Inflammatory macrophage treated with lipopolysaccharide for 4 hours (primary cell): ENCODE measurements around the gene MCC.
"Not testable (repeated sequence)": the region's sequence is repeated elsewhere in the genome, so short reads cannot be mapped to it uniquely, and the experiment has no call there.

Experiments
- DNase-seq: peaks from one replicate; pipeline ENCODE4 v3.0.0-alpha.2; 2020

Gene MCC

DNA sequence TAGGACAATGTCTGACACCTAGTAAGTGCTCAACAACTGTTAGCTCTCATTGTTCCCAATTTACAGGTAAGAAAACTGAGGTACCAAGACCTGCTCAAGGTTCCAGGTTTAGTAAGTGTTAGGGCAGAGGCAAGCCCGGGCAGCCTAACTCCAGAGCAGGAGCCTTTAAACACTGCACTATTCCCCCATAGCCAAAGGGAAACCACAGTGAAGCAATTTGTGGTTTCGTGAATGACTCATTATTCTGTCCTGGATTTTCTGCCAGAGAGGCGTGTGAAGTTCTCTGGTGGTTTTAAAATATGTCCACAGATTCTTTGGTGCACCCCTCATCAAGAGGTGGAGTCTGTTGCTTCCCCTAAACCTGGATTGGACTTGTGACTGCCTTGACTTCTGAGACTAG, 1.0 kb upstream of the MCC start:
- DNase-seq = peak; percentile 78

DNA sequence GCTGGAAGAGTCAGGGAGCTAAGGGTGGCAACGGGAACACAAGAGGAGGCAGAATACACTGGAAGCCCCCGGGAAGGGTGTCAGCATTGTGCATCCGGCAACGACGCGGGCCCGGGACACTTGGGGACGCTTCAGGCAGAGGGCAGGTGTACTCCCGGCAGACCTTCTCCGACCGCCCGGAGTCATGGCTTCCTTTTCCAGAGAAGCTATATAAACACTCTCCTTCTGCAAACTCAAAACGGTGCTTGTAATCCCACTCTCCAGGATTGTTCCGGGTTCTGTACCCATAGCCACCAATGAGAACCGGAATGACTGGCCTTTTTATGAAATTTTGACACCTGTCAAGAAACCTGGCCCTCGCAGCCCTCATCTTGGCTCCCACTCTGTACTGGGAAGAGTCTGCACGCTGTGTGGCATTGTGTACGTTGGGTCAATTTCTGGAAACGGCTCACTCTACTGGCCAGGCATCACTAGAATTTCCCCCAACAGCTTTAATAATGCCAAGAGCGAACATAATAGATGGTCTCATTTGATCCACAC, 462 bp upstream of the MCC start:
- no peak for DNase-seq

DNA sequence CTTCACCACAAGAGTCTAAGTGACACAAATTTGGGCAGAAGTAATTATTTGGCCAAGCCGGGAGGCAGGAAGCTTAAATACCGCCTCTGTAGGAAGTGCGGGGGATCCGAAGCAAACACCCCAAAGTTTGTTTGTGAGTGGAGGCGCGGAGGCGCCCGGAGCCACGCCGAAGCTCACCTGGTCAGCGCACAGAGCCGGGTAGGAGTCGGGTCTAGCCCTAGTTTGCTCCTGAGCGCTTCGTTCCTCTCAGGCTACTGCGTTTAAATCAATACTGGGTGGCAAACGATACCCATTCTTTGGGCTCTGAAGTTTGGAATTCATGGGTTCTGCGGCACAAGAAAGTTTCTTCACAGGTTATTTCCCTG, 855 bp downstream of the MCC start:
- DNase-seq = no peak

DNA sequence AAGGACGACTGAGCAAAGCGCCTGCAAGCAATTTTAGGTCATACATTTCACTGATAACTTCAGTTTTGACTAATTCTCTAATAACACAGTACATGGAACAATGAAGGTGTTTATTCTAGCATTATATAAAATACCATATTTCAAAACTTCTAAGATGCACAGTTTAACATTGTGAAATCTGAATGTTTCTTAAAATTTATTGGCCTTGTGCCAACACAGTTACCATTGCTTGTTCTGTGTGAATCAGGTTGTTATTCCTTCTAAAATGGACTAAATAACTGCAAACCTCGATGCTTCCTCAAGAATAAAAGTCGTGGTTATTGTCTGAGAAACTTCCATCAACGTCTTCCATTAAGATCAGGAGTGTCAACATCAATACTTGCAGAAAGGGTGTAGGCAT, 8.0 kb downstream of the MCC start:
- no peak for DNase-seq

DNA sequence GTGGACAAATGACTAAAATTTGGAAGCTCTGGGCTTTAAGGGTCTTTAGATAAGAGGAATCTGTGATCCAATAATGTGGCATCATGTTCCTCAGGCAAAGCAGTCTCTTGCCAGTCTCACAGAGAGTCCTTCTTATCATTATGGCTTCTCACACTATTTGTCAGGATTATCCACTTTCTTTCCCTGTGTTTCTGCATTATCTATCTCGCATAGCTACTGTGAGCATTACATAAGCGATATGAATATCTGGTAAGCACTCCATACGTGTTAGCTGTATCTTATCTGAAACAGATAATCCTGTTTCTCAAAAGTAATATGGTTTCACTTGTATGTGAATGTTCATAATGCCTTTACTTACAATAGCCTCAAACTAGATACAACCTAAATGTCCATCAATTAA, 9.6 kb downstream of the MCC start:
- DNase-seq = no peak

DNA sequence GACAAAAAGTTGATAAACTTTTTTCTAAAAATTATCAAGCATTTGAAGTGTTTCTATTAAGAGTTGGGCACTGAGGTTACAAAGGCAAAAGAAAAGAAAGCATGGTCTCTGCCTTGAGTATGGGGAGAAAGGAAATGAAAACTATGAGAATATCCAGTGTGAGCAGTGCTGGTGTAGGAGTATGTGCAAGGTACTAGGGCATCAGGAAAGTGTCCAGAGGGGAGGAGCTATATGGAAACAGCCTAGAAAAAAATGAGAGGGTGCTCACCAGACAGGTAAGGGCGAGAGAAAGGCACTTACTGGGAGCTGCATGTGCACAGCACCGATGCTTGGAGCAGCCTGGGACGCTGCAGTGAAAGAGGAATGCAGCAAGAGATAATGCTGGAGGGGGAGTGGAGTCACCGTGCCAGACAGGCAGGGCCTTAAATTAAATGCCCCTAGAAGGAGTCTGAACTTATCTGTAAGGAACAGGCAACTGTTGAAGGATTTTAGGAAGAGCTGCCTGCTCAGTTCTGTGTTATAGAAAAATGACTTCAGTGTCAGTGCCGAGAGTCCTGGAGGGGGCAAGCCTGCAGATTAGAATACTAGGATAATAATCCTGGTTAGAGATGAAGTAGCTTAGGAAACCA, 14.0 kb downstream of the MCC start:
- no peak for DNase-seq

DNA sequence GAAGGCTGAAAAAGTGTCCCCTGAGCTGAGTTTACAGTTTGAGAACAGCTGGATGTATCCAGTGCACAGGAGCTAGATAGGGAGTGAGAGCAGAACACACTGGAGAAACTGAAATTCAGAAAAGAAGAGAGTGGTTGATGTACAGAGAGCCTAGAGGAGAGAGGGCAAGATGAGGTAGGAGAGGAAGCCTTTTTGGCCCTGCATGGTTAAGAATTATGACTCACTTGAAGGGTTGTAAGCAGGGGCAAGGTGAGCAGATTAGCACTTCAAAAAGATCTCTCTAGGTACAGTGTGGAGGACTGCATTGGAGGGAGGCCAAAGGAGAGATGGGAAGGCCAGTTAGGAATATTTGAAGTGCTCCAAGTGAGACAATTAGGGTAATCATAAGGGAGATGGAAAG, 25.2 kb downstream of the MCC start:
- no peak for DNase-seq

DNA sequence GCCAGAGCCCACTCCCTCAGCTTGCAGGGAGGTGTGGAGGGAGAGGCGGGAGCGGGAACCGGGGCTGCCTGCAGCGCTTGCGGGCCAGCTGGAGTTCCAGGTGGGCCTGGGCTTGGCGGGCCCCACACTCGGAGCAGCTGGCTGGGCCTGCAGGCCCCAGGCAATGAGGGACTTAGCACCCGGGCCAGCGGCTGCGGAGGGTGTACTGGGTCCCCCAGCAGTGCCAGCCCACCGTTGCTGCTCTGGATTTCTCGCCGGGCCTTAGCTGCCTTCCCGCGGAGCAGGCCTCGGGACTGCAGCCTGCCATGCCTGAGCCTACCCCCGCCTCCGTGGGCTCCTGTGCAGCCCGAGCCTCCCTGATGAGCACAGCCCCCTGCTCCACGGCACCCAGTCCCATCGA, 31.1 kb downstream of the MCC start:
- DNase-seq = not testable (repeated sequence)

DNA sequence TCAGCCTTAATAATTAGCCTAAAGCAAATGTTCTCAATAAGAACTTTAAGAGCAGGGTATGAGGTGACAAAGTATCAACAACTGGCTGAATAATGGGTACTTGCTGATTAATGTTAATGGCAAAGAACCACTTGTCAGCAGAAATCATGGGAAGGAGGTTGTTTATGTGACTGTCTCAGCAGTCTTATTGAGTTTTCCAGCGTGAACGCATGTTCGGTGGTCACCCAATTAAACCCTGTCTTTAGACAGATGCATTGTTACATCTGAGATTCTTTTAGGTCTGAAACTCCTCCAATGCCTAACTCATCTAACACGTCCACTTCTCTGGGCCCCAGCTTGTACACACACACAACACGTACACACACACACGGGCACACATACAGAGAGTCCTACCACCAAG, 35.3 kb downstream of the MCC start:
- no peak for DNase-seq

DNA sequence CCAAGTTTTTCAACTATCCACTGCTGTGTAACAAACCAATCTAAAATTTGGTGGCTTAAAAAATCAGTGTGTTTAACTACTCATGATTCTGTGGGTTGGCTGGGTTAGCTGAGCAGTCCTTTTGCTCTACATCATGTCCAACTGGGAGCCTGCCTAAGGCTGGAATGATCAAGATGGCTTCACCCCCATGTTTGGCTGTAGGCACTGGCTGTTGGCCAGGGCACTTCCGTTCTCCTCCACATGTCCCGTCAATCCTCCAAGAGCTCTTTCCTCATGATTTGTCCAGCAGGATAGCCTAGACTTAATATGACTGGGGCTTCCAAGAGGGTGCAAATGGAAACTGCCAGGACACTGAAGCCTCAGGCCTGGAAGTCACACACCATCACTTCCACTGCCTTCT, 36.5 kb downstream of the MCC start:
- no peak for DNase-seq

DNA sequence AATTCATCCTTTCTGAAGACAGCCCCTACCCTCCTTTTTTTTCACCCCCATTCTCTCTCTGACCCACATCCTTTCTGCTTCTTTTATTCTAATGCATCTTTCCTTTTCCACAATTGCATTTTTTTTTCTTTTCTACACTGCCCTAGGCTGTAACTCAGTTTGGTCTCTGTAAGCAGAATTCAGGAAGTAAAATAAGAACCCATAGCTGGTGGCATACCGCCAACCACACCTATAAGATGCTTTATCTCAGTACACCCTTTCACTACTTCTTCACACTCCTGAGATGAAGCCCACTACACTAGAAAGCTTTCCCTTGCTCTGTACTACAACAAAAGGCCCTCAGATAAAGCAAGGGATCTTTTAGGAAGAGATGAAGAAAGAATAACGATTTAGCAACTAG, 37.3 kb downstream of the MCC start:
- no peak for DNase-seq

DNA sequence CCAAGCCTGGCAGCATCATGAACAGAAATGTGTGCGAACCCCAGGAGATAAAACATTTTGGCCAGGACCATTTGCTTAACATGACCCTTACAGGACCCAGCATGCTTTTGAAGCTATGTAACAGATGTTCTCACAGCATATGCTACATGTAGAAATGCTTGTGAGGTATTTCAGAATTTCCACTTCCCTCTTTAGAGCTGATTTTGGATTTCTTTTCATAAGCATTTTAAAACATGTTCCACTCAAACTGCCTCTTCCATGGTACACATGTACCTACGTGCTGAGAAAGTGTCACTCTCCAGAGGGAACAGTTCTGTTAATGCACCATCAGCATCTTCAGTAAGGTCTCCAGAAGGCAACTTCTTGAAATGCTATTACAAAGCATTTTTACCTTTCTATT, 37.8 kb downstream of the MCC start:
- DNase-seq = no peak

DNA sequence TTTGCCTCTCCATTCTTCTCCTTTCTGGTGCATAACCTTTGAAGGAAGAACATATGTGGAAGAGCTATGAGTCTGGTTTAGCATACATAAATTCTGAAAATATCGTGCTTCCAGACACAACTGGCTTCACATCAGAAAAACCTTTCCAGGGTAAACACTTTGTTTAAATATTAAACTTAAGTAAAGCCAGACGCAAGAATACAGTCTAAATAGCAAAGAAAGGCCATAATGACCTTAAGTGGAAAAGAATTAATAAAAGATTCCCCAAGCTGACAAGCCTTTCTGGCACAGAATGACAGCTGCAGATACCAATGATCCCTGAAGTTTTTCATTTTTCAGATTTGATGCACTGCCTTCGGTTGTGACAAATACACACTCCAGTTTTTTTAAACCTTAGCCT, 40.0 kb downstream of the MCC start:
- no peak for DNase-seq

DNA sequence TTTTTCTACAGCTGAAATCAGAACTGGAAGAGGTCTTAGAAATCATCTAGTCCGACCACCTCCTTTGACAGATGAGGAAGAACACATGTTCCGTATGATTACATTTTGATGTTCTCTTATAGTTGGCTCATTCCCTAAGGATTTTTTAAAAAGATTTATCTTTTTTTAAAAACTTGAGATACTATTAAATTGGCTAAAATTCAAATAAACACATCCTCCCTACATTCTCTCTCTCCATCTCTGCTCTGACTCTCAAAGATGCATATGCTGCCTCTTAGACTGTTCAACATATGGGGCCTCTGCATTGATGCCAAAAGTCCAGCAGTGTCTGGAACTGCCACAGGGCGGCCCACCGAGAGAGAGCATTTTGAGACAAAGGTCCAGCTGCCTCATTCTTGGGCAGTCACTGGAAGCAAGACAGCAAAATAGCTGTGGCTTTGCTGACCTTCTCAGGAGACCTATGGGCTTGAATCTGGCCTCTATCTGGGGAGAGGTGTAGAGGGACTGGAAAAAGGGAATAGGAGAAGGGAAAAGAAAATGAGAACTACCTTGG, 40.7 kb downstream of the MCC start:
- no peak for DNase-seq

DNA sequence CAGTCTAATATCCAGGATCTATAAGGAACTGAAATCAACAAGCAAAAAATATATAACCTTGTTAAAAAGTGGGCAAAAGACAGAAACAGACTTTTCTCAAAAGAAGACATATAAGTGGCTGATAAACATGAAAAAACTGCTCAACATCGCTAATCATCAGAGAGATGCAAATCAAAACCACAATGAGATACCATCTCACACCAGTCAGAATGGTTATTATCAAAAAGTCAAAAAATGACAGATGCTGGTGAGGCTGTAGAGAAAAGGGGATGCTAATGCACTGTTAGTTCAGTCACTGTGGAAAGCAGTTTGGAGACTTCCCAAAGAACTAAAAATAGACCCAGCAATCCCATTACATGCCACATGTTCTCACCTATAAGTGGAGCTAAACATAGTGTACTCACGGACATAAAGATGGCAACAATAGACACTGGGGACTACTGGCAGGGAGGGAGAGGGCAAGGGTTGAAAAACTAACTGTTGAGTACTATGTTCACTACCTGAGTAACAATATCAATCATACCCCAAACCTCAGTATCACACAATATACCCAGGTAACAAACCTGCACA, 41.8 kb downstream of the MCC start:
- DNase-seq = no peak

DNA sequence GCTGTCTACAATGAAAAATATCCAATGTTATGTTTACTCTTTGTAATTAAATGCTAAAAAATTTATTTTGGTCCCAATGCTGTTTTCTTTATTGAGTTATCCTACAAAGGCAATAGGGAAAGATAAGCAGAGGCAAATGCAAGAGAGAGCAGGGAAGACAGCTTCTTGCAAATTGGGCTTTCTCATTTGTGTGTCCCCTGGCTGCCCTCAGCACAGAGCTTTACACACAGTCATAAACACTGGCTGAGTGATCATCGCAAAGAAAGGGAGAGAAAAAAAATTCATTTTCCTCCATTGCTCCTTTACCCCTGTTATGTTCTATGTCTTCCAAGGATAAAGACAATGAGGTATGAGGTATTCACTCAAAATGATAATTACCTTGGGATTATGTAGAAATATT, 51.1 kb downstream of the MCC start:
- no peak for DNase-seq

DNA sequence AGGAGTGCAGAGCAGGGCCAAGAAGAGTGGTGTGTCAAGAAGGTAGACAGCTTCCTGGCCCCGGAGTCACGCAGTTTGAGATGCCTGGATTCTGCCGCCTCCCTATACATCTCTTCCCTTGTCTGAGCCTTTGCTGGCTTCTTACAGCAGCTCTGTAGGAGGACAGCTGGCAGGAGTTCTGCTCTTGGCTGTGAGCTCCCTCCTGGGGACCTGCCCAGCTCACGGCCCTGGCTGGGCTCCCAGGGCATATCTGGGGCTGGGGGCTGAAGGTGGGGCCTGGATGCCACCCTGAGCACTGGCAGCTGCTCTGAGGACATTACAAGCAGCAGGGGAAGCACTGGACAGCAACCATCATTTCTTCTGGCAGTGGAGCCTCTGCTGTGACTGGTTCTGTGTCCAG, 52.7 kb downstream of the MCC start:
- DNase-seq = no peak

DNA sequence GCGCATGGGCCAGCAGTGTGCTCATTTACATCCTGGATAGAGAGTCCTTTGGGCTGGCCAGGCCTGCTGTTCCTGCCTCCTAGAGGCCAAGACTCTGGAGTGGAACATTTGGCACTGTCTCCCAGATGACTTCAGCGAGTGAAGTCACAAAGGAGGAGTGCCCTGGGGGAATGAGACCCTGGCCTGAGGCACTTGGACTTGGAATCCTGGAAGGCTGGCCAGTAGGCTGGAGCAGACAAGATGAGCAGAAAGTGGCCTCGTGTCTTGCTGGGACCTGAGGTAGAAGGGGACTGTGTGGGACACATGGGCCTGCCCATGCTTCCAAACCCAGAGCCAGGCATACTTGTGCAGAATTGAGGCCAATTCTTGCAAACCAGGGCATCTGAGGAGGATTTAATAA, 53.4 kb downstream of the MCC start, which contains the start of gene TSSK1B:
Gene TSSK1B (minus strand): TSS at position 101 of the 400 bp plus-strand sequence. CDS start 150 bp downstream, outside the sequence.
- no peak for DNase-seq

DNA sequence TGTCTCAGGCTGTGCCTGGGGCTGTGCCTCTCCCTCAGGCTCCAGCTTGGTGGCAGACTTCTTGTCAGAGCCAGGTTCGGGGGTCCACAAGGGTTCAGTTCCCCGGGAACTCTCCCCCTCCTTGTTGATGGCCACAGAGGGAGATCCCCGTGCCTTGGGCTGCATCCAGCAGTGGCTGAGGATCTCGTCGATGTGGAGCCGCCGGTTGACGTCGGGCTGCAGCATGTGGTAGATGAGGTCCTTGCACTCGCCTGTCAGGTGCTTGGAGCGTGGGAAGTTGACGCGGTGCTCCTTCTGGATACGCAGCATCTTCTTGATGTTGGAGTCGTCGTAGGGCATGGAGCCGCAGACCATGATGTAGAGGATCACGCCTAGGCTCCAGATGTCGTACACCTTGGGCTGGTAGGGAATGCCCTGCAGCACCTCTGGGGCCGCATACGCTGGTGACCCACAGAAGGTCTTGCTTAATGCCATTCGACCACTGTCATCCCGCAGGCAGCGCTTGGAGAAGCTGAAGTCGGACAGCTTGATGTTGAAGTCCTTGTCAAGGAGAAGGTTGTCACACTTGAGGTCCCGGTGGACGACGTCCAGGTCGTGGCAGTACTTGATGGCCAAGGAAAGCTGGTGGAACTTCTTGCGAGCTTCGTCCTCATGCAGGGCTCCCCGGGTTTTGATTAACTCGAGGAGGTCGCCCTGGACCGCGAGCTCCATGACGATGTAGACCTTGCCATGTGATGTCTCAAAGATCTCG, 54.2 kb downstream of the MCC start:
- no peak for DNase-seq

DNA sequence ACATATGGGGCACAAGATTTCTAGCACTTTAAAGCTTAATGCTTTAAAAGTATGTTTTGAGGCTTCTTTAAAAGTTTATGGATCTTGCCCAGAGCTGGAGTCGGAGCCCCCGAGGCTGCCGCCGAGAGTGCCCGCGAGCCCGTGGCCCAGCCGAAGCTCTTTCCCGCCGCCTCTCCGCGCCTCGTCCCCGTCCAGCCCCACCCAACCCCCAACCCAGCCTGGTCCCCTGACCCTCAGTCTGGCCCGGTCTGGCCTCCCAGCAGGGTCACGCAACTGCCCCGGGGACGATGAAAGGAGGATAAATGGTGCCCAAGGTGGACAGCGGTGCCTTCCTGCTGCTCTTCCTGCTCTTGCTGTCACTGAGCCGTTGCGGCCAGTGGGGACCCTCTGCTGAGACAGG, 55.2 kb downstream of the MCC start:
- DNase-seq = no peak

DNA sequence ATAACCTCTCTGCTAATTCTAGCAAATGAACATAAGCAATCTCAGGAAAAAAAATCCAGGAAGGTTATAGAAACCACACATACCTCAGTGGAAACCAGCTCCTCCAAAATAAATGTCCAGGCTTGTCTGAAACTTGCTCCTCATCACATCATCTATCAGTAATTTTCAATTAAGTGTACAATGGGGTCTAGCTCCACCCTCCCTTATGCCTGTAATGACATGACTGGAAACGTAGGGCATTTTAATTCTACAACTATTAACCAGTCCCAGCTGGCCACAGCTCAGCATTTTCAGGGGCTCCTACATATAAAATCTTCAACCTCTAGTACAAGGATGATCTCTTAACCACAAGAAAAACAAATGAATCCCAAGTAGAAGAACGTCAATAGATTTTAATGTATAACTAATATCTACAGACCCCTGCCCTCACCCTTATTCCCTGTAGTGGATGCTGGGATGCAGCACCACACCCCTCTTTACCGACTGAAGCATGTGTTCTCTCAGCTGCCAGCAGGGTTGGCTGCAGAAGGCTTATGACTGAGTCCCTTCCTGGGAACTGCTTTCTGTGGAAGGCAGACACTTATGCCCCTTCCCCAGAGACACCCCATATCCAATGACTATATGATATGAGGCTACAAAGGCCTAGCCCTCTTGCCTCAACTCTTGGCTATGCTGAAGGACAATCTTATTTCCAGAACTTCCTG, 60.2 kb downstream of the MCC start:
- no peak for DNase-seq

DNA sequence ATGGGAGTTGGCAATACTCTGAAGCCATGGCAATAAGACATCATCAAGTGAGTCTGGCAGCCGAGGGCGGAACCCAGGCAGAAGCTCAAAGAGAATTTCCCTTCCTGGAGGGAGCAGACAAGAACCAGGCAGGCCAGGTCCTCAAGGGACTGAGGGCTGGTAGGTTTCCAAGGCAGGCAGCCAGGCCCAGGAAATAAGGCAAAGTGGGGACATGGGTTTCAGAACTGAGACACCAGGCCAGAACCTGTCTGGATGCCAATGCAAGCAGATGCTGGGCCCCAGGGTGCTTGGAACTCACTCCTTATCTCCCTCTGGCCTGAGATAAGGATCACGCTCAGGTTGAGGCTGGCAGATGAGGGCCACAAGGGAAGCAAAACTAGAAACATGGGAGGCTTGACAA, 62.3 kb downstream of the MCC start:
- no peak for DNase-seq

DNA sequence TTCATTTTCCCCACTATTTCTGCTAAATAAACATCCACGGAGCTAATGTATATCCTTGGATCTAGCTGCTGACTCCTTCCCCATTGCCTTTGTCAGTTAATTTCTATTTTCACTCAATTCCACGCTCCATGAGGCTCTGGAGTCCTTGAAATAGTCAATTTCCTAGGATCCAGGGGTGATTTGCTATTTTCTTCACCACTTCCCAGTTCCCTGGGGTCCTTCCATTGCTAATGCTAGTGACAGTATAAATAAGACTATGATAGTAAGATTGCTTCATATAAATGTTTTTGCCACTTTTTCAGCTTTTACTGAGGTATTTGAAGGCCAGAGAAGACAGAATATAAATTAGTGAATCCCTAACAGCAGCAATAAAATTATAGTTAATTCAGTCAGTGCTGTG, 66.6 kb downstream of the MCC start:
- no peak for DNase-seq
